Neural crest cell (in vitro differentiated cells): Measurements from ENCODE around the gene FBXO4. TPM values are rescaled to one million over a fixed set of nuclear protein-coding genes. Genes with fewer than 3 reads are reported as not detected.

Experiments
- DNase-seq: peaks from one replicate; pipeline ENCODE4 v3.0.0; 2021; ENCODE audit warnings: low read depth, mixed read lengths, low spot score
- H3K27ac Mint-ChIP-seq: one replicate; pipeline ENCODE4 v1.8.0; 2021; ENCODE audit warnings: mild to moderate bottlenecking, mixed read lengths; ENCODE audit not compliant: unreplicated experiment
- H3K27me3 Mint-ChIP-seq: 2 replicates; pipeline ENCODE4 v1.8.0; 2021; ENCODE audit warnings: low read depth, mild to moderate bottlenecking, mixed read lengths
- H3K36me3 Mint-ChIP-seq: 2 replicates; pipeline ENCODE4 v1.8.0; 2021; ENCODE audit warnings: low read depth, mild to moderate bottlenecking, mixed read lengths
- H3K4me1 Mint-ChIP-seq: 2 replicates; pipeline ENCODE4 v1.8.0; 2021; ENCODE audit warnings: mixed read lengths
- H3K4me3 Mint-ChIP-seq: one replicate; pipeline ENCODE4 v1.8.0; 2021; ENCODE audit warnings: mild to moderate bottlenecking, mixed read lengths
- H3K9me3 Mint-ChIP-seq: 2 replicates; pipeline ENCODE4 v1.8.0; 2021; ENCODE audit warnings: mixed read lengths
- long read RNA-seq: library from polyadenylated mRNA; unstranded; transcript quantifications from one replicate; pipeline ENCODE4 v2.0.0, GENCODE V29; 2020
- total RNA-seq: library from RNA; stranded (reverse); gene quantifications from 2 replicates; pipeline ENCODE4 v1.2.1, GENCODE V29; 2021
- TF ChIP-seq, protein P1 (sequence below): fragments of 200-600 bp; sonication (generic); conservative IDR thresholded peaks from 2 replicates; pipeline ENCODE4 v1.5.0; 2021; ENCODE audit warnings: antibody characterized with exemption, mild to moderate bottlenecking

Gene FBXO4, protein sequence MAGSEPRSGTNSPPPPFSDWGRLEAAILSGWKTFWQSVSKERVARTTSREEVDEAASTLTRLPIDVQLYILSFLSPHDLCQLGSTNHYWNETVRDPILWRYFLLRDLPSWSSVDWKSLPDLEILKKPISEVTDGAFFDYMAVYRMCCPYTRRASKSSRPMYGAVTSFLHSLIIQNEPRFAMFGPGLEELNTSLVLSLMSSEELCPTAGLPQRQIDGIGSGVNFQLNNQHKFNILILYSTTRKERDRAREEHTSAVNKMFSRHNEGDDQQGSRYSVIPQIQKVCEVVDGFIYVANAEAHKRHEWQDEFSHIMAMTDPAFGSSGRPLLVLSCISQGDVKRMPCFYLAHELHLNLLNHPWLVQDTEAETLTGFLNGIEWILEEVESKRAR
- 9.1 and 10.1 TPM in 2 replicates for total RNA-seq
- long read RNA-seq, transcript FBXO4-201 (7 exons, 1,682 nt) = major isoform, 17 of 30 reads
- long read RNA-seq, partial matches to known transcripts = 0 of 30 reads
- long read RNA-seq, other reads (novel, unspliced or antisense) = 8 of 30 reads

GRCh38 chr5:41924872-41925554 is at the start of gene FBXO4:
Gene FBXO4 (plus strand): TSS chr5:41925281. CDS start chr5:41925310, 29 bp downstream.
- H3K36me3 Mint-ChIP-seq = peaks cover 2% of the 10 kb centered on the region
- peaks cover 14% of the 10 kb centered on the region for H3K4me1 Mint-ChIP-seq
- H3K27me3 Mint-ChIP-seq = no peaks in the 10 kb centered on the region
- peak within 1 kb of the TSS; percentile 81 for H3K4me3 Mint-ChIP-seq
- H3K9me3 Mint-ChIP-seq = no peaks in the 10 kb centered on the region
- peak; percentile 69 for DNase-seq
- TF ChIP-seq, protein P1, sequence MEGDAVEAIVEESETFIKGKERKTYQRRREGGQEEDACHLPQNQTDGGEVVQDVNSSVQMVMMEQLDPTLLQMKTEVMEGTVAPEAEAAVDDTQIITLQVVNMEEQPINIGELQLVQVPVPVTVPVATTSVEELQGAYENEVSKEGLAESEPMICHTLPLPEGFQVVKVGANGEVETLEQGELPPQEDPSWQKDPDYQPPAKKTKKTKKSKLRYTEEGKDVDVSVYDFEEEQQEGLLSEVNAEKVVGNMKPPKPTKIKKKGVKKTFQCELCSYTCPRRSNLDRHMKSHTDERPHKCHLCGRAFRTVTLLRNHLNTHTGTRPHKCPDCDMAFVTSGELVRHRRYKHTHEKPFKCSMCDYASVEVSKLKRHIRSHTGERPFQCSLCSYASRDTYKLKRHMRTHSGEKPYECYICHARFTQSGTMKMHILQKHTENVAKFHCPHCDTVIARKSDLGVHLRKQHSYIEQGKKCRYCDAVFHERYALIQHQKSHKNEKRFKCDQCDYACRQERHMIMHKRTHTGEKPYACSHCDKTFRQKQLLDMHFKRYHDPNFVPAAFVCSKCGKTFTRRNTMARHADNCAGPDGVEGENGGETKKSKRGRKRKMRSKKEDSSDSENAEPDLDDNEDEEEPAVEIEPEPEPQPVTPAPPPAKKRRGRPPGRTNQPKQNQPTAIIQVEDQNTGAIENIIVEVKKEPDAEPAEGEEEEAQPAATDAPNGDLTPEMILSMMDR = peak; percentile 54
- peak within 1 kb of the TSS; percentile 96 for H3K27ac Mint-ChIP-seq

- no peak for DNase-seq
- no peak overlapping the region for H3K4me3 Mint-ChIP-seq
- H3K36me3 Mint-ChIP-seq = no peaks in the 10 kb centered on the region
- TF ChIP-seq, protein P1 = no peak
- H3K9me3 Mint-ChIP-seq = no peaks in the 10 kb centered on the region
- no peaks in the 10 kb centered on the region for H3K4me1 Mint-ChIP-seq
- no peak overlapping the region for H3K27ac Mint-ChIP-seq
- peaks cover 10% of the 10 kb centered on the region for H3K27me3 Mint-ChIP-seq
Measured at GRCh38 chr5:41876678-41877077, 48.4 kb upstream of the FBXO4 start.

DNA sequence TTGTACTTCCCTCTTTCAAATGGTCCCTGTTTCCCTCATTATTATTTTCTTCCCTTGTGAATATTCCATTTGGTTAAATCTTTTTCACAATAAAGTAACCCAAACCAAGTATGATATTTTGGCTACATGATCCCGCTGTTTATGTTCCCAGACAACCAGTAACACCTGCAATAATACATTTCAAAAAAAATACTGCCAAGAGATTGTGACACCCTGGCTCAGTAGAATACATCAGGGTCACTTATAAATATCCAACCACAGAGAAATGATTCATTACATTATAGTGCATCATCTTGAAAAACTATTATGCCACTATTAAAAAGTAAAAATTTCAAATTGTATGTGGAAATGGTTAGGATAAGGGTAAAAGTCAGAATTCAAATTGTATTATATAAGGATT is 47.7 kb upstream of the FBXO4 start:
- Mint-ChIP-seq H3K9me3 (no peaks in the 10 kb centered on the region), H3K4me1 (no peaks in the 10 kb centered on the region), H3K27ac (no peak overlapping the region), H3K27me3 (peaks cover 10% of the 10 kb centered on the region), H3K36me3 (no peaks in the 10 kb centered on the region), H3K4me3 (no peak overlapping the region)
- TF ChIP-seq, protein P1 = no peak
- DNase-seq = no peak

- Mint-ChIP-seq H3K9me3 (no peaks in the 10 kb centered on the region), H3K27me3 (peaks cover 10% of the 10 kb centered on the region), H3K4me3 (no peak overlapping the region), H3K36me3 (no peaks in the 10 kb centered on the region), H3K27ac (no peak overlapping the region), H3K4me1 (no peaks in the 10 kb centered on the region)
- no peak for DNase-seq
- TF ChIP-seq, protein P1 = no peak
Measured at GRCh38 chr5:41878173-41878572, 46.9 kb upstream of the FBXO4 start.

DNA sequence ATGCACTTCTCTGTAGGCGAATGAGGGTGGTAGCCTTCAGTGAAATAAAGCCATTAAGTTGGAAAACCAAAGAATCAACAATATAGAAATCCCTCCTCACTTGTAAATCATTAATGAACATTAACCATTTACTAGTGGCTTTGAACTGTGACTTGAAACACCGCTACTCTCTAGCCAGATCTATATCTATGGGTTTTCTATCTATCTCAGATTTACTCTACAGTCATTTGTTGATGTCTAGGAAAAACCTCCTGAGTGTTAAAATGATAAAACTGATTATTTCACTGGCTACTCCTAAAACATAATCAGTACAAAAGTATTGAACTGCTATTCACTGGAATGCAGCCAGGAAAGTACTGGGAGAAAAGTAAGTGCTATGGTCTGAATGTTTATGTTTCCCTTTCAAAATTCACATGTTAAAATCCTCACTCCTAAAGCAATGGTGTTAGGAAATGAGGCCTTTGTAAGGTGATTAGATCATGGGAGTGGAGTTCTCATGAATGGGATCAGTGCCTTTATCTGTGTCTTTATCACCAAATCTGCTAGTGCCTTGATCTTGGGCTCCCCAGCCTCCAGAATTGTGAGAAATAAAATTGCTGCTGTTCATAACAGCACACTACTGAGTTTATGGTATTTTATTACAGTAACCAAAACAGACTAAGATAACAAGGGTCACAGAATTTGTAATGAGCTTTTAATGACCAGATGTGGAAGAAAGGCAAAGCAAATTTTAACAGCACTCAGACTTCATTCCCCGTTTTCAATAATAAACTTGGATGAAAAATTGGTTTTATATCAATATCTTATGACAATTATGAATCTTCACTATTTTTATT is 46.2 kb upstream of the FBXO4 start:
- peaks cover 10% of the 10 kb centered on the region for H3K27me3 Mint-ChIP-seq
- H3K4me1 Mint-ChIP-seq = no peaks in the 10 kb centered on the region
- no peak for DNase-seq
- no peak overlapping the region for H3K4me3 Mint-ChIP-seq
- H3K36me3 Mint-ChIP-seq = no peaks in the 10 kb centered on the region
- no peaks in the 10 kb centered on the region for H3K9me3 Mint-ChIP-seq
- TF ChIP-seq, protein P1 = no peak
- no peak overlapping the region for H3K27ac Mint-ChIP-seq
